HG02759 (cell line): ENCODE measurements around the gene TRAP1.
"Not testable (repeated sequence)": the region's sequence is repeated elsewhere in the genome, so short reads cannot be mapped to it uniquely, and the experiment has no call there.

Experiments used
- ATAC-seq: cut with Tn5 transposase; IDR thresholded peaks from one replicate; pipeline ENCODE4 v1.9.1; 2021; ENCODE audit warnings: mild to moderate bottlenecking, moderate library complexity; ENCODE audit not compliant: unreplicated experiment

Gene TRAP1

DNA sequence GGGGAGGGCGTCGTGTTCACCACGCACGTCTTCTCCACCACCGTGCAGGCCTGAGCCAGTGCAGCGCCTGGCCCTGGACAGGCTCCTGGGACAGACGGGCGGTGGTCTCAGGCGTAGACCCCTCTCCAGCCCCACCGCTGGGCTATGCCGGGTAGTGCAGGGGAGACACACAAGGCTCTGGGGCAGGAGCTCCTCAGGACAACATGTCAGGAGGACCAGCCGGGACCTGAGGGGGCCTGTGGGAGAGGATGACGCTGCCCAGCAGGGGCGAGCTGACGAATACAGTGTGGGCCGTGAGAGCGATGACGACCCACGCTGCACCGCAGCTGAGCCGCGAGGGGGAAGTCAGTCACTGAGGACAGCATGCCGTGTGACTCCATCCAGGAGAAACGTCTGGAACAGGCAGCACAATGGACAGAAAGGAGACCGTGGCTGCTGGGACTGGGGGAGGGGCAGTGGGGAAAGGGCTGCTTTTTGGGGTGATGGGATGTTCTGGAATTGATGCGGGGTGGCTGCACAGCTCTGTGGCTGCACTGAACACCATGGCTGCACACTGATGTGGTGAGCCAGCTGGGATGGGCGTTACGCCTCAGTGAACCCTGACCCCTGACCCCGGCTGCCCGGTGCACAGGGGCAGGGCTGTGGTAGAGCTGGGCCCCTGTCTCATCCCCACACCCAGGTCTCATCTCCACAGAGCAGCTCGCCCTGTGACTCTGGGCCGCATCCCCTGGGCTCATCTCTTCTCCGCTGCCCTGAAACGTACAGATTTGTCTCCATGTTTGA, 42.6 kb downstream of the TRAP1 start:
- ATAC-seq = no peak

DNA sequence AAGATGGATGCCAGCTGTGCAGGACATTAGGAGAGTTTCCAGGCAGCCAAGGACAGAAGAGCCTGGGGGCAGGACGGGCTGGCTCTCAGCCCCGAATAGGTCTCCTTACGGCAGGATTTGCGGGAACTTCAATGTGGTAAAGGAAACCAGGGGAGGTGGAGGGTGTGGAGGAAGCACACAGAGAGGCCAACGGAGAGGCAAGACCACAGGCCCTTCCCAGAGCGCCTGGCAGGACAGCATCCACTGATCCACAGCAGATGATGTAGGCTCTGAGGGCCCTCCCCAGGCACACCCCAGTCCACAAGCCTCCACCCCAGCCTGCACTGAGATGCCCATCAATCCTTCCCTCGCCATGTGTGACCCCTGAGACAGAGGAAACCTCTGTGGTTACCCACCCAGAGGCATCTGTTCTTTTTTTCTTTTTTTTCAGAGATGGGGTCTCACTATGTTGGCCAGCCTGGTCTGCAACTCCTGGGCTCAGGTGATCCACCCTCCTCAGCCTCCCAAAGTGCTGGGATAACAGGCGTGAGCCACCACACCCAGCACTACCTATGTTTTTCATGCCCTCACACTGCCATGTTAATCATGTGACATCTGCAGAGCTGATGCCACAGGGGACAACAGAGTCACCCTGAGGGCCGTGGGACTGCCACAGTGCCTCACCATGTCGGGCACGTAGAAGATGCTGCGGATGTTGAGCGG, 43.5 kb downstream of the TRAP1 start:
- ATAC-seq = no peak

- no peak for ATAC-seq
Observed at GRCh38 chr16:3673201-3673600, 44.1 kb downstream of the TRAP1 start.

DNA sequence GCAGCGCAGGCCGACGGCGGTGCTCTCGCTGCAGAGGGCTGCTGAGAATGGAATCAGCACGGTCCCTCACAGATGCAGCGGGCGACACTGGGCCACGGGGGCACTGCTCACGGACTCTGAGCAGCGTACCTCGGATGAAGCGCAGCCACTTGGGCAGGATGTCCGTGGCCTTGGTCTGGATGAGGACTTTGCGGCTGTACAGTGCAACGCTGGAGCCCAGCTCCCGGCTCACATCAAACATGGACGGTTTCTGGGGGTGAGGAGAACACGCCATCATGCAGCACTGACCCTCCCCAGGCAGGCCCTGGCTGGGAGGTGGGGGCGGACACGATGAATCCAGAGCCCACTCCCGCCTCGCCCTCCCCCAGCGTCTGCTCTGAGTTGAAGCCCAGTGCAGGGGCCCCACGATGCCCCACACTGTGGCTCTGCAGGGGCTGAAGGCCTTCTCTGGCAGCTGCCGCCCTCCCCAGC, 44.7 kb downstream of the TRAP1 start:
- no peak for ATAC-seq

DNA sequence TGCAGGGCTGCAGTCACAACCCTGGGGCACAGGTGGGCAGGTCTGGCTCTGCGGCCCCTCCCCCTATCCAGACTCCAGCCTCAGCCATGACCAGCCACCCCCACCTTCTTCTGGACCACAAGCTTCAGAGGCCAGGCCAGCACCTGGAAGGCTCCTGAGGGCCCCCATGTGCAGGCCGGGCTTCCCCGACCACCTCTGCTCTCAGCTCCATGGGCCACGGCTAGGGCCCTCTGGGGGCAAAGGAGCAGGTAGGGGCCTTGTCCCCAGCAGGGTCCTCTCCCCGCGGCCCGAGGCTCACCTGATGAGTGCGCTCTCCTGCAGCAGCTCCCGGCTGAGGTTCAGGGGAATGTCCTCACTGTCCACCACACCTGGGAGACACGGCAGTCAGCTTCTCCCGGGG, 45.9 kb downstream of the TRAP1 start:
- ATAC-seq = no peak

GRCh38 chr16:3670711-3671110, 46.6 kb downstream of the TRAP1 start:
- ATAC-seq = no peak

DNA sequence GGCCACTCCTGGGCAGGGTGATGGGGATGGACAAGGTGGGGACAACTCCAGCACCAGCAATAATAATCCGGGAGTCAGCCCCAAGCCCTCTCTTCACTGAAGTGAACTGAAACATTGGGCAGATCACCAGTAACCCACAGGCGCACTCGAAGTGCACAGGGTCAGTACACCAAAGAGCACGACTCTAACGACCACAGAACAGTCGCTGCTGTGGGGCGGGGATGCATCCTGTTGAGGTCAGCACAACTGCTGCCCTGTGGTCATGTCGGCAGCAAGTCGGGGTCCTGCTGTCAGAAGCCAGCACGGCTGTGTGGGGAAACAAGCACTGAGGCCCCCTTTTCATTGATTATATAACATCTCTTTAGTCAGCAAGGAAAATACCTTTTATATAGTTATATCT, 48.2 kb downstream of the TRAP1 start:
- no peak for ATAC-seq

GRCh38 chr16:3668626-3669025, 48.7 kb downstream of the TRAP1 start:
- no peak for ATAC-seq

DNA sequence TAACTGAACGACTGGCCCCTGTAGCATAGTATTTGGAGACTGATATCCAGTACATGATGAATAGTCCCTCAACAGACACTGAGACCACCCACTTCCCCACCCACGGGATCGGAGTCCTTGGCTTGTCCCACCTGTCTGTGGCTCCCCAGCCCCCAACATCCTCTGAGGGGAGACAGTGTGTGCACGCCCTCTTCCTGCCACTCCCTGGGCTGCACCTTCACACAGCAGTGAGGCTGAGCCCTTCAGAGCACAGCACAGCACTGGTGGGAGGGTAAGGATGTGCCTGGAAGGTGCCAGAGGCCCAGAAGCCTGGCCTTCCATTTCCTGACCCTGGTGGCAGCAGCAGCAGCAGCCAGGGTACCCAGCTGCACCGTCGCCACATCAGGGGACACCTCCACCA, 51.8 kb downstream of the TRAP1 start:
- ATAC-seq = no peak

- ATAC-seq = no peak
Observed at GRCh38 chr16:3664187-3664896, 53.0 kb downstream of the TRAP1 start.

GRCh38 chr16:3662601-3663000, 54.7 kb downstream of the TRAP1 start:
- no peak for ATAC-seq

DNA sequence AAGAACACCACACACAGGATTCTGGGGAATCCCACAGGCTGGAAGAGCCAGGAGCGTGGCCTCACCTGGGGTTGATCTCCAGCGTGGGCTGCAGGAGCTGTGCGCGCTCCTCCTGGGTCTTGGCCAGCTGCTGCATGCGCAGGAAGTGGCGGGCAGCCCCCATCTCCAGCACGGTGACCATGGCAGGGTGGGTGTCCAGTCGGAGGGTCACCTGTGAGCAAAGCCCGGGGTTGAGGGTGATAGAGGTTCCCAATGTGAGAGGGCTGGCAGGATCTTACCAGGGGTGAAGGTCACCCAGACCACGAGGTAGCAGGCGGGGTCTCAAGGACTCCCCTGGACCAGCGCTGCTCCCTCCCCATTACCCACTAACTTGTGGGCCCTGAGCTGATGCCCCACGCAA, 55.4 kb downstream of the TRAP1 start:
- ATAC-seq = no peak

DNA sequence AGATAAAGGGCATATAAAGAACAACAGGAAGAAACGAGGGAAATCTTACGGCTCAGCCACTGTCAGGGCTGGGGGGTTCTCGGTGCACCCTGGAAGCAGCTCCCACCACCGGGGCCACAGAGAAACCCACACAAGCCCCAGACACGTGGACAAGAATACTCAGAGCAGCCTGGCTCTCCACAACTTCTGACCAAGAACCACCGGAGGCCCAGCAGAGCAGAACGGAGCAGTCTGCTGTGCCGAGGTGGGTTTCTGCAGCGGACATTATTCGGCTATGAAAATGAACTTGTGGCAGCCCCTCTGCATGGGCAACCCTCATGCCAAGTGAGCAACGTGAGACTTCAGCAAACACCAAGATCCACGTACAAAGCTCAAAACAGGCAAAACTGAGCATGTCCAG, 56.0 kb downstream of the TRAP1 start:
- ATAC-seq = no peak

- no peak for ATAC-seq
Observed at GRCh38 chr16:3659251-3659650, 58.1 kb downstream of the TRAP1 start.

- ATAC-seq = no peak
Observed at GRCh38 chr16:3656491-3657468, 60.5 kb downstream of the TRAP1 start.

- ATAC-seq = not testable (repeated sequence)
Observed at GRCh38 chr16:3656160-3656490, 61.2 kb downstream of the TRAP1 start.

DNA sequence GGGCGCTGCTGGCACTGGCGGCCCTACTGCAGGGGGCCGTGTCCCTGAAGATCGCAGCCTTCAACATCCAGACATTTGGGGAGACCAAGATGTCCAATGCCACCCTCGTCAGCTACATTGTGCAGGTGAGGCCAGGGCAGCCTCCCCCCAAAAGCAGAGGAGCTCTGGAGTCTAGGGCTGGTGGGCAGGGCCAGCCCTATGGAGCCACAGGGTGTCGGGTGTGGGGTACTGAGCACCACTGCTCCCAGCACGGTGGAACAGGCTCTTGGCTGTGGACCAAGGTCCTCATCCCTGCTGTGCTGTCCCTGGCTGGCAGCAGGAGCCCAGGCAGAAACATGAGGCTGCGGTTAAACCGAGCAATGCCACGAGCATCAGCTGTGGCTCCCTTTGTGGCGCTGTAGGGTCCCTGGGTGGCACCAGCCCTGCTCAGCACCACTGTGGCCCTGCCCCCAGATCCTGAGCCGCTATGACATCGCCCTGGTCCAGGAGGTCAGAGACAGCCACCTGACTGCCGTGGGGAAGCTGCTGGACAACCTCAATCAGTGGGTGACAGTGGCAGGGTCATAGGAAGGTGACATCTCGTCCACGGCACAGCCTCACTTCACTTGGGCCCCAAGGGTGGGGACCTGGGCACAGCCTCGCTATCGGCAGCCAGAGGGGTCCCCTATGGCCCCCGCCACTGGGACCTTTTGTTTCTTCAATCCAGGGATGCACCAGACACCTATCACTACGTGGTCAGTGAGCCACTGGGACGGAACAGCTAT, 61.7 kb downstream of the TRAP1 start:
- ATAC-seq = no peak

DNA sequence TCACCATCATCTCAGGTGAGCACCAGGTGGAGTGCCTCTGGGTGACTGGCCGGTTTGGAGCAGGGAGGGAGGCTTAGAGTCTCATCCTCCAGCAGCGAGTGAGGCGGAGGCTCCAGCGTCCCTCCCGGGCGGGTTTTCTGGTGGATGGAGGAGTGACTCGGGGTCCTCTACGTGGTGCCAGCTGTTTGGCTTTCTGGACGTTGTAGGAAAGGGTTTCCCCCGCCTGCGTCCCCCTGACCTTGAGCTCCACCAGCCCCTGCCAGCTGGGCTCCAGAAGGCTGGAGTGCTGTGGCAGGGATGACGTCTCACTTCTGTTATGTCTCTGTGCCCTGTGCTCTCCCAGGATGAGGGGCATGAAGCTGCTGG, 62.3 kb downstream of the TRAP1 start:
- no peak for ATAC-seq

- ATAC-seq = no peak
Observed at GRCh38 chr16:3654249-3654991, 62.9 kb downstream of the TRAP1 start, which contains the start of gene DNASE1. TSS of gene DNASE1 (plus strand) at chr16:3654691. CDS start at chr16:3655374, 683 bp downstream.
